H9 (cell line): Measurements from ENCODE around the gene PHAF1. TPM values are rescaled to one million over a fixed set of nuclear protein-coding genes. Genes with fewer than 3 reads are reported as not detected.

Experiments
- DNase-seq: peaks from one replicate; pipeline ENCODE4 v3.0.0-alpha.2; 2017
- H2AFZ ChIP-seq: one replicate; pipeline ENCODE4 v1.6.1; 2013; ENCODE audit warnings: mild to moderate bottlenecking, low read length, control low read depth, moderate library complexity
- H2AK5ac ChIP-seq: 2 replicates; pipeline ENCODE4 v1.6.1; 2013; ENCODE audit warnings: low read length, control low read depth, mixed read lengths; ENCODE audit not compliant: insufficient read length
- H2BK120ac ChIP-seq: one replicate; pipeline ENCODE4 v1.6.1; 2013; ENCODE audit warnings: low read depth, mild to moderate bottlenecking, low read length, control low read depth, inconsistent platforms; ENCODE audit not compliant: poor library complexity, severe bottlenecking
- H2BK12ac ChIP-seq: 2 replicates; pipeline ENCODE4 v1.6.1; 2013; ENCODE audit warnings: low read length, control low read depth, mixed read lengths, low read depth; ENCODE audit not compliant: insufficient read length
- H2BK15ac ChIP-seq: 2 replicates; pipeline ENCODE4 v1.6.1; 2013; ENCODE audit warnings: low read depth, low read length, control low read depth
- H2BK20ac ChIP-seq: one replicate; pipeline ENCODE4 v1.6.1; 2013; ENCODE audit warnings: low read depth, mild to moderate bottlenecking, low read length, control low read depth, inconsistent platforms; ENCODE audit not compliant: poor library complexity, severe bottlenecking
- H2BK5ac ChIP-seq: 2 replicates; pipeline ENCODE4 v1.6.1; 2013; ENCODE audit warnings: low read length, control low read depth, mixed read lengths; ENCODE audit not compliant: insufficient read length
- H3K14ac ChIP-seq: 2 replicates; pipeline ENCODE4 v1.6.1; 2013; ENCODE audit warnings: low read length, control low read depth; ENCODE audit not compliant: insufficient read depth
- H3K18ac ChIP-seq: 2 replicates; pipeline ENCODE4 v1.6.1; 2013; ENCODE audit warnings: low read depth, mild to moderate bottlenecking, mixed read lengths, low read length, control low read depth; ENCODE audit not compliant: insufficient read length
- H3K23ac ChIP-seq: 2 replicates; pipeline ENCODE4 v1.6.1; 2013; ENCODE audit warnings: low read length, control low read depth, mixed read lengths, low read depth; ENCODE audit not compliant: insufficient read length
- H3K23me2 ChIP-seq: 2 replicates; pipeline ENCODE4 v1.6.1; 2013; ENCODE audit warnings: low read depth, mild to moderate bottlenecking, mixed read lengths, low read length, control low read depth; ENCODE audit not compliant: insufficient read length, poor library complexity, severe bottlenecking
- H3K27ac ChIP-seq: 2 replicates; pipeline ENCODE4 v1.5.1; 2013; ENCODE audit warnings: low read length, control low read depth, mixed read lengths, low read depth; ENCODE audit not compliant: insufficient read length
- H3K27me3 ChIP-seq: 2 replicates; pipeline ENCODE4 v1.6.1; 2013; ENCODE audit warnings: low read length, control low read depth, inconsistent platforms; ENCODE audit not compliant: insufficient read depth
- H3K4ac ChIP-seq: 2 replicates; pipeline ENCODE4 v1.6.1; 2013; ENCODE audit warnings: low read depth, mild to moderate bottlenecking, control low read depth, inconsistent platforms, low read length, moderate library complexity
- H3K4me1 ChIP-seq: 2 replicates; pipeline ENCODE4 v1.6.1; 2013; ENCODE audit warnings: low read length, control low read depth, inconsistent platforms; ENCODE audit not compliant: insufficient read depth
- H3K4me2 ChIP-seq: 2 replicates; pipeline ENCODE4 v1.6.1; 2013; ENCODE audit warnings: low read length, control low read depth, mixed read lengths; ENCODE audit not compliant: insufficient read length, insufficient read depth
- H3K56ac ChIP-seq: 2 replicates; pipeline ENCODE4 v1.6.1; 2013; ENCODE audit warnings: low read depth, mild to moderate bottlenecking, mixed read lengths, low read length, control low read depth; ENCODE audit not compliant: insufficient read length
- H3K79me1 ChIP-seq: 2 replicates; pipeline ENCODE4 v1.6.1; 2013; ENCODE audit warnings: low read depth, mild to moderate bottlenecking, moderate library complexity, low read length, control low read depth, inconsistent platforms; ENCODE audit not compliant: insufficient read depth, poor library complexity, severe bottlenecking
- H3K79me2 ChIP-seq: 2 replicates; pipeline ENCODE4 v1.6.1; 2013; ENCODE audit warnings: low read length, control low read depth, inconsistent platforms; ENCODE audit not compliant: insufficient read depth
- H3K9ac ChIP-seq: 2 replicates; pipeline ENCODE4 v1.6.1; 2013; ENCODE audit warnings: low read length, control low read depth, mixed read lengths; ENCODE audit not compliant: insufficient read length; ENCODE audit errors: extremely low read depth
- H3K9me3 ChIP-seq: one replicate; pipeline ENCODE4 v1.6.1; 2013; ENCODE audit warnings: low read depth, low read length, inconsistent platforms; ENCODE audit not compliant: control insufficient read depth
- H3T11ph ChIP-seq: one replicate; pipeline ENCODE4 v1.6.1; 2013; ENCODE audit warnings: mild to moderate bottlenecking, low read length, control low read depth, inconsistent platforms
- H4K20me1 ChIP-seq: one replicate; pipeline ENCODE4 v1.6.1; 2013; ENCODE audit not compliant: control insufficient read depth, insufficient read length, insufficient read depth
- H4K5ac ChIP-seq: 2 replicates; pipeline ENCODE4 v1.6.1; 2013; ENCODE audit warnings: low read depth, mild to moderate bottlenecking, mixed read lengths, low read length, control low read depth; ENCODE audit not compliant: insufficient read length
- H4K8ac ChIP-seq: replicated peaks from 2 replicates; pipeline ENCODE4 v1.6.1; 2013; ENCODE audit warnings: low read length, control low read depth, mixed read lengths, low read depth; ENCODE audit not compliant: insufficient read length
- H4K91ac ChIP-seq: 2 replicates; pipeline ENCODE4 v1.6.1; 2013; ENCODE audit warnings: low read depth, mild to moderate bottlenecking, moderate library complexity, mixed read lengths, low read length, control low read depth; ENCODE audit not compliant: insufficient read length
- H3K27ac Mint-ChIP-seq, 3 experiments: 2 replicates in 2 of 3; 3 replicates in 1 of 3; pipeline ENCODE4 v1.8.0; 2020 to 2021; ENCODE audit warnings: mixed read lengths in 3 of 3, mild to moderate bottlenecking in 1 of 3, moderate library complexity in 1 of 3
- H3K27me3 Mint-ChIP-seq: 2 replicates; pipeline ENCODE4 v1.8.0; 2021; ENCODE audit warnings: low read depth, mild to moderate bottlenecking, moderate library complexity, mixed read lengths
- H3K36me3 Mint-ChIP-seq, 3 experiments: 2 replicates in 2 of 3; 3 replicates in 1 of 3; pipeline ENCODE4 v1.8.0; 2020 to 2021; ENCODE audit warnings: low read depth in 3 of 3, mixed read lengths in 3 of 3; ENCODE audit not compliant: insufficient read depth in 1 of 3
- H3K4me1 Mint-ChIP-seq, 2 experiments: 2 replicates each; pipeline ENCODE4 v1.8.0; 2020; ENCODE audit warnings: mixed read lengths in 2 of 2
- H3K4me3 Mint-ChIP-seq, 2 experiments: 2 replicates in 1 of 2; 3 replicates in 1 of 2; pipeline ENCODE4 v1.8.0; 2020 to 2021; ENCODE audit warnings: mild to moderate bottlenecking in 2 of 2, mixed read lengths in 2 of 2, moderate library complexity in 1 of 2
- H3K9me3 Mint-ChIP-seq, 2 experiments: 2 replicates in 1 of 2; 3 replicates in 1 of 2; pipeline ENCODE4 v1.8.0; 2020; ENCODE audit warnings: mild to moderate bottlenecking in 2 of 2, mixed read lengths in 2 of 2, moderate library complexity in 1 of 2
- CTCF ChIP-seq: fragments of 200-600 bp; sonication (generic); conservative IDR thresholded peaks from 3 replicates; pipeline ENCODE4 v1.8.0; 2021; ENCODE audit warnings: antibody characterized with exemption, mild to moderate bottlenecking
- WGBS: extraction: QIAGEN DNeasy Blood & Tissue Kit; methylation state at CpG from one replicate; pipeline ENCODE4 v1.1.7; 2013; ENCODE audit warnings: missing lambda C conversion rate, low lambda C conversion rate, mixed read lengths; ENCODE audit not compliant: insufficient read length; ENCODE audit errors: extremely low coverage; 5-methylcytosine and 5-hydroxymethylcytosine counted together
- total RNA-seq: library from RNA; stranded (reverse); gene quantifications from 2 replicates; pipeline ENCODE4 v1.2.1, GENCODE V29; 2021

Gene PHAF1
- total RNA-seq, 1 experiment from 2014 or later: 18.8 TPM

- Mint-ChIP-seq H3K27me3 (no peaks in the 10 kb centered on the region; the same call in 1 of the 2 replicates), H3K4me3 (no peak overlapping the region), H3K4me1 (peaks cover 6 to 7% of the 10 kb centered on the region in 2 experiments), H3K27ac (peak overlapping the region in 1 of 3 experiments; percentile 78; a peak in 1 of 7 replicates), H3K36me3 (peaks cover 2 to 22% (median 18%) of the 10 kb centered on the region in 3 experiments; a peak in 6 of 7 replicates), H3K9me3 (no peaks in the 10 kb centered on the region)
- no peak for DNase-seq
- no peaks in the 10 kb centered on the region for H3K9me3 ChIP-seq
- H4K5ac ChIP-seq: no peak overlapping the region
- no peak overlapping the region for H2BK120ac ChIP-seq
- H3K79me1 ChIP-seq: peaks cover 5% of the 10 kb centered on the region
- H3K18ac ChIP-seq: no peak overlapping the region
- no peak overlapping the region for H3T11ph ChIP-seq
- WGBS: no CpG with 5 or more reads among the region's 9 CpGs
- H3K27ac ChIP-seq: no peak overlapping the region
- no peak overlapping the region for H3K56ac ChIP-seq
- H4K20me1 ChIP-seq: no peaks in the 10 kb centered on the region
- no peak overlapping the region for H3K4me2 ChIP-seq
- no peaks in the 10 kb centered on the region for H3K23me2 ChIP-seq
- H2AK5ac ChIP-seq: no peak overlapping the region
- H4K91ac ChIP-seq: no peak overlapping the region
- no peak overlapping the region for H3K4ac ChIP-seq
- no peak overlapping the region for H3K9ac ChIP-seq
- H2BK5ac ChIP-seq: no peak overlapping the region
- no peaks in the 10 kb centered on the region; the same call in 1 of the 2 replicates for H3K4me1 ChIP-seq
- no peak overlapping the region for H4K8ac ChIP-seq
- H3K23ac ChIP-seq: no peak overlapping the region
- H2BK12ac ChIP-seq: no peak overlapping the region
- no peaks in the 10 kb centered on the region for H3K27me3 ChIP-seq
- H3K14ac ChIP-seq: no peak overlapping the region
- no peak for TF ChIP-seq CTCF
- no peak overlapping the region for H2AFZ ChIP-seq
- no peaks in the 10 kb centered on the region; the same call in 1 of the 2 replicates for H3K79me2 ChIP-seq
- H2BK20ac ChIP-seq: no peak overlapping the region
- no peak overlapping the region for H2BK15ac ChIP-seq
Observed at GRCh38 chr16:67117716-67118115, 8.0 kb downstream of the PHAF1 start.
